ENCODE results near the gene ALPL. TPM values are rescaled to one million over a fixed set of nuclear protein-coding genes. Genes with fewer than 3 reads are reported as not detected.

The ALPL gene
- total and polyA plus RNA-seq, 2 of the 4 experiments (the other 2 are of a cell fraction): 0.54 to 2.2 TPM

- Histone ChIP-seq H4K20me1 (ENCODE audit: insufficient read depth, low read length) (no peaks in the 10 kb centered on the region), H3K36me3 (ENCODE audit: control insufficient read depth, insufficient read depth, low read length) (no peaks in the 10 kb centered on the region), H2BK20ac (ENCODE audit: low read depth, low read length) (no peak overlapping the region), H3K27ac (ENCODE audit: insufficient read depth, low read length) (no peak overlapping the region), H2BK120ac (ENCODE audit: low read depth, low read length) (no peak overlapping the region), H3K79me1 (ENCODE audit: low read depth in 1 of 2, low read length in 2 of 2) (no peaks in the 10 kb centered on the region), H3K4me1 (ENCODE audit: control insufficient read depth, insufficient read depth, low read length) (peaks cover 2% of the 10 kb centered on the region; the same call in 1 of the 2 replicates), H3K27me3 (ENCODE audit: control insufficient read depth, insufficient read depth, low read length) (peaks cover 4% of the 10 kb centered on the region; the same call in 1 of the 2 replicates), H2BK5ac (ENCODE audit: low read depth, low read length, poor library complexity, severe bottlenecking) (no peak overlapping the region), H4K8ac (ENCODE audit: low read depth in 2 of 2, low read length in 2 of 2) (no peak overlapping the region), H2AK5ac (ENCODE audit: low read depth, low read length) (no peak overlapping the region), H4K91ac (ENCODE audit: insufficient read depth, low read depth, low read length) (no peak overlapping the region), H2AFZ (replicated peaks; ENCODE audit: low read length, poor library complexity) (no peak overlapping the region), H3K18ac (ENCODE audit: low read depth, low read length) (no peak overlapping the region), H3K56ac (ENCODE audit: extremely low read depth, insufficient read depth, low read length) (no peak overlapping the region), H3K23ac (ENCODE audit: low read depth, low read length) (no peak overlapping the region), H3K9me3 (ENCODE audit: control insufficient read depth, insufficient read depth, low read length) (no peaks in the 10 kb centered on the region), H3K4ac (ENCODE audit: low read depth, low read length) (no peak overlapping the region), H3K4me2 (ENCODE audit: low read depth, low read length) (no peak overlapping the region), H3K4me3 (ENCODE audit: insufficient read depth, low read depth, low read length) (no peak overlapping the region), H2BK15ac (ENCODE audit: low read depth, low read length) (no peak overlapping the region), H3K14ac (replicated peaks; ENCODE audit: low read depth, low read length) (no peak overlapping the region), H2AK9ac (replicated peaks; ENCODE audit: low read depth, low read length, poor library complexity) (no peak overlapping the region), H3K9me1 (ENCODE audit: insufficient read depth, low read length) (no peaks in the 10 kb centered on the region), H4K5ac (ENCODE audit: low read depth, low read length) (no peak overlapping the region), H3K9ac (ENCODE audit: low read depth, low read length) (no peak overlapping the region)
- DNase-seq (no peak), ATAC-seq (ENCODE audit: low read depth) (no peak)
- dilution Hi-C loops (cut with HindIII; ENCODE audit: low sequenced_read_pairs, unreplicated experiment) (no loop called here), in situ Hi-C loops (cut with MboI; ENCODE audit: low sequenced_read_pairs) (no loop called here), intact Hi-C loops (cut with micrococcal nuclease) (no loop called here)
- ChIA-PET POLR2A (ENCODE audit: unreplicated experiment) (no interaction called here), CTCF (interaction anchor here (1.0 kb wide), 1 partner anchor 17 kb away, joined by 3 read pairs; no protein-coding TSS in a partner anchor)
- 80% methylated on average over 2 of the region's 13 CpGs; no CpG with 5 or more reads in 1 of the 2 experiments for WGBS, 2 experiments (ENCODE audit: extremely low coverage in 2 of 2, insufficient read length in 1 of 2)
- BruUV-seq (replicated peaks): no TSS peak
- TF ChIP-seq CHD1 (IDR thresholded peaks at IDR 0.05; ENCODE audit: low read depth, low read length): no peak
- TF ChIP-seq RFX5 (IDR thresholded peaks at IDR 0.05; ENCODE audit: low read depth, low read length): no peak
- no peak for TF ChIP-seq FOS (IDR thresholded peaks at IDR 0.05; ENCODE audit: low read depth, low read length)
- TF ChIP-seq NFE2L2 (IDR thresholded peaks at IDR 0.05; ENCODE audit: low read depth, low read length): no peak
- TF ChIP-seq CEBPB (IDR thresholded peaks at IDR 0.05; ENCODE audit: low read depth, low read length): no peak
- TF ChIP-seq ELK1 (IDR thresholded peaks at IDR 0.05; ENCODE audit: borderline replicate concordance, low read depth, low read length): no peak
- TF ChIP-seq SMC3 (IDR thresholded peaks at IDR 0.05; ENCODE audit: low read depth, low read length): no peak
- no peak for TF ChIP-seq CTCF (conservative IDR thresholded peaks at IDR 0.05; ENCODE audit: low read depth, low read length)
- TF ChIP-seq BHLHE40 (IDR thresholded peaks at IDR 0.05; ENCODE audit: low read depth, low read length): no peak
- no peak for TF ChIP-seq MAFK (IDR thresholded peaks at IDR 0.05; ENCODE audit: low read depth, low read length)
- no peak for TF ChIP-seq RAD21 (IDR thresholded peaks at IDR 0.05; ENCODE audit: low read length)
- no peak for TF ChIP-seq MAZ (IDR thresholded peaks at IDR 0.05; ENCODE audit: borderline replicate concordance, low read depth, low read length)
- TF ChIP-seq MXI1 (IDR thresholded peaks at IDR 0.05; ENCODE audit: borderline replicate concordance, low read depth, low read length): no peak
Observed at GRCh38 chr1:21517660-21518480, 8.6 kb downstream of the ALPL start.

All from IMR-90 (cell line).